GM12878 (cell line): ENCODE data around the gene COL11A1. TPM values are rescaled to one million over a fixed set of nuclear protein-coding genes. Genes with fewer than 3 reads are reported as not detected.

Source experiments
- ATAC-seq: fragments of 200-7000 bp; cut with Tn5 transposase; 3 replicates; pipeline ENCODE4 v1.9.1; 2020; ENCODE audit warnings: mild to moderate bottlenecking, moderate library complexity
- BruUV-seq: library from RNA; stranded (reverse); fragments of 400-500 nt; replicated peaks from 2 replicates; lab custom pipeline; 2021; lab: Mats Ljungman, UMichigan
- CTCF ChIA-PET: fragments of 300-600 bp; sonication (Branson Sonifier 250); formaldehyde crosslinking; extraction: SDS; loops from one replicate; lab custom pipeline; 2021; ENCODE audit warnings: inconsistent platforms; lab: Yijun Ruan, JAX
- POLR2A ChIA-PET: fragments of 350-600 bp; formaldehyde crosslinking; extraction: SDS; loops from one replicate; lab custom pipeline; 2021; ENCODE audit warnings: inconsistent platforms; lab: Charles Lee
- RAD21 ChIA-PET: fragments of 300-600 bp; sonication (Branson Sonifier 250); formaldehyde crosslinking; loops from one replicate; lab custom pipeline; 2023; ENCODE audit warnings: antibody characterized with exemption; ENCODE audit not compliant: unreplicated experiment; lab: Charles Lee
- SMC1A ChIA-PET: fragments of 300-600 bp; sonication (Branson Sonifier 250); formaldehyde crosslinking; loops from one replicate; lab custom pipeline; 2023; ENCODE audit not compliant: unreplicated experiment, uncharacterized antibody; lab: Charles Lee
- DNase-seq: peaks from one replicate; pipeline ENCODE4 v3.0.0-alpha.2; 2011; ENCODE audit warnings: low read depth, low spot score
- FAIRE-seq: peaks from 3 replicates; lab custom pipeline; 2011; peaks lifted over from hg19 to GRCh38; lab: Jason Lieb, UNC
- H2AFZ ChIP-seq: 2 replicates; pipeline ENCODE4 v1.6.0; 2011; ENCODE audit warnings: low read depth, low read length, control low read depth; ENCODE audit not compliant: control insufficient read depth
- H3K27ac ChIP-seq: 2 replicates; pipeline ENCODE4 v1.5.1; 2011; ENCODE audit warnings: control low read depth; ENCODE audit not compliant: control insufficient read depth, insufficient read depth
- H3K27me3 ChIP-seq, 2 experiments: replicated peaks in 1 of 2; 2 replicates each; pipeline versions ENCODE4 v1.6.0 to v1.6.1; 2011; ENCODE audit warnings: low read length in 1 of 2; ENCODE audit not compliant: control insufficient read depth in 2 of 2, insufficient read depth in 2 of 2
- H3K36me3 ChIP-seq, 2 experiments: 2 replicates each; pipeline ENCODE4 v1.5.1; 2011; ENCODE audit warnings: low read length in 1 of 2; ENCODE audit not compliant: control insufficient read depth in 2 of 2, insufficient read depth in 2 of 2
- H3K4me1 ChIP-seq: 2 replicates; pipeline ENCODE4 v1.6.1; 2011; ENCODE audit warnings: mild to moderate bottlenecking, low read length, moderate library complexity, mixed read lengths; ENCODE audit not compliant: control insufficient read depth, insufficient read depth
- H3K4me2 ChIP-seq: 2 replicates; pipeline ENCODE4 v1.6.0; 2011; ENCODE audit warnings: control low read depth; ENCODE audit not compliant: control insufficient read depth, insufficient read depth
- H3K4me3 ChIP-seq: fragments of 200-600 bp; sonication (generic); 2 replicates; pipeline ENCODE4 v1.5.1; 2016
- H3K79me2 ChIP-seq: 2 replicates; pipeline ENCODE4 v1.6.0; 2011; ENCODE audit warnings: low read length; ENCODE audit not compliant: control insufficient read depth, insufficient read depth
- H3K9ac ChIP-seq: 2 replicates; pipeline ENCODE4 v1.8.0; 2011; ENCODE audit warnings: low read length, control low read depth, mixed read lengths; ENCODE audit not compliant: control insufficient read depth, insufficient read depth
- H3K9me3 ChIP-seq: replicated peaks from 3 replicates; pipeline ENCODE4 v1.5.1; 2011; ENCODE audit warnings: mild to moderate bottlenecking, low read length; ENCODE audit not compliant: control insufficient read depth, insufficient read depth
- H4K20me1 ChIP-seq: 2 replicates; pipeline ENCODE4 v1.6.0; 2011; ENCODE audit not compliant: control insufficient read depth, insufficient read depth
- DPF2 ChIP-seq: fragments of 450-650 bp; IDR thresholded peaks from 2 replicates; pipeline ENCODE4 v1.6.1; 2017; ENCODE audit warnings: mild to moderate bottlenecking
- E2F8 ChIP-seq: fragments of 450-650 bp; IDR thresholded peaks from 2 replicates; pipeline ENCODE4 v1.6.1; 2018; ENCODE audit warnings: mild to moderate bottlenecking, low read depth, moderate library complexity; ENCODE audit not compliant: partially characterized antibody
- EED ChIP-seq: sonication (generic); IDR thresholded peaks from 2 replicates; pipeline ENCODE4 v1.6.1; 2016; ENCODE audit warnings: antibody characterized with exemption, low read depth
- MXI1 ChIP-seq: fragments of 150-350 bp; IDR thresholded peaks from 2 replicates; pipeline ENCODE4 v1.6.1; 2011; ENCODE audit warnings: low read depth, mild to moderate bottlenecking, inconsistent platforms, low read length, improper control_type of control experiment
- MYB ChIP-seq: fragments of 150-350 bp; IDR thresholded peaks from 2 replicates; pipeline ENCODE4 v1.6.1; 2014; ENCODE audit warnings: mild to moderate bottlenecking, low read depth, low read length, borderline replicate concordance
- NFIC ChIP-seq: IDR thresholded peaks from 2 replicates; pipeline ENCODE4 v1.6.1; 2012; ENCODE audit warnings: low read depth, mild to moderate bottlenecking, inconsistent platforms, low read length, moderate library complexity
- NFYA ChIP-seq: IDR thresholded peaks from 2 replicates; pipeline ENCODE4 v1.6.1; 2011; ENCODE audit warnings: low read depth, mild to moderate bottlenecking, low read length, improper control_type of control experiment, borderline replicate concordance
- NR2C1 ChIP-seq: fragments of 450-650 bp; IDR thresholded peaks from 2 replicates; pipeline ENCODE4 v1.6.1; 2017; ENCODE audit warnings: antibody characterized with exemption, mild to moderate bottlenecking, moderate library complexity
- PAX8 ChIP-seq: fragments of 450-650 bp; IDR thresholded peaks from 2 replicates; pipeline ENCODE4 v1.6.1; 2017; ENCODE audit warnings: mild to moderate bottlenecking, moderate library complexity
- RAD21 ChIP-seq: IDR thresholded peaks from 2 replicates; pipeline ENCODE4 v1.6.1; 2011; ENCODE audit warnings: mild to moderate bottlenecking, low read depth, low read length, moderate library complexity; ENCODE audit not compliant: insufficient read depth
- SMAD5 ChIP-seq: IDR thresholded peaks from 2 replicates; pipeline ENCODE4 v1.6.1; 2016; ENCODE audit warnings: antibody characterized with exemption, low read depth
- USF1 ChIP-seq: IDR thresholded peaks from 2 replicates; pipeline ENCODE4 v1.6.1; 2011; ENCODE audit warnings: borderline replicate concordance, low read depth, mild to moderate bottlenecking, moderate library complexity, mixed read lengths, low read length; ENCODE audit not compliant: insufficient read depth; ENCODE audit errors: extremely low read length
- ZNF622 ChIP-seq: fragments of 450-650 bp; IDR thresholded peaks from 2 replicates; pipeline ENCODE4 v1.6.1; 2017; ENCODE audit warnings: mild to moderate bottlenecking, inconsistent platforms
- WGBS: methylation state at CpG from one replicate; pipeline ENCODE4 v1.1.6; 2016; ENCODE audit warnings: low lambda C conversion rate; ENCODE audit not compliant: insufficient replicate concordance, insufficient coverage; ENCODE audit errors: missing lambda C conversion rate; 5-methylcytosine and 5-hydroxymethylcytosine counted together
- in situ Hi-C: fragments of 300-500 bp; cut with MboI; formaldehyde crosslinking; loops from 9 replicates; pipeline ENCODE4 v1.14.3; 2018; ENCODE audit warnings: mixed read lengths
- intact Hi-C: fragments of 100-400 bp; cut with micrococcal nuclease; formaldehyde crosslinking; loops from one replicate; pipeline ENCODE4 v1.14.2; 2022; ENCODE audit not compliant: unreplicated experiment
- polyA plus RNA-seq, 11 experiments: library from polyadenylated mRNA; depleted of rRNA in 4 of 11; unstranded in 6 of 11; stranded (reverse) in 5 of 11; fragments of >200 nt; fragmentation: Nextera tagmentation in 4 of 11; fragmentation: Illumina TruSeq in 1 of 11; extraction: Ambion mirVana in 4 of 11; extraction: Trizol in 1 of 11; gene quantifications; 1 replicate in 1 of 11; 2 replicates in 10 of 11; pipeline versions ENCODE4 v1.2.1 to v1.2.3, GENCODE V29; 2011 to 2016; ENCODE audit warnings: inconsistent platforms in 2 of 11, missing spikeins in 2 of 11, low read depth in 1 of 11
- total RNA-seq, 4 experiments: library from RNA; depleted of rRNA in 3 of 4; stranded (reverse); fragments of >200 nt in 3 of 4; fragmentation: Illumina TruSeq in 1 of 4; extraction: Trizol in 1 of 4; gene quantifications; 2 replicates each; pipeline versions ENCODE4 v1.2.1 to v1.2.3, GENCODE V29; 2013 to 2021
- TF ChIP-seq, protein P1 (sequence below): fragments of 450-650 bp; IDR thresholded peaks from 2 replicates; pipeline ENCODE4 v1.6.1; 2017; ENCODE audit warnings: mild to moderate bottlenecking, moderate library complexity

COL11A1 gene
- total and polyA plus RNA-seq, 10 of the 15 experiments (the other 5 are each of a cell fraction or from before 2014, with no cell fraction given), result 0.11 TPM; not detected in 9

DNA sequence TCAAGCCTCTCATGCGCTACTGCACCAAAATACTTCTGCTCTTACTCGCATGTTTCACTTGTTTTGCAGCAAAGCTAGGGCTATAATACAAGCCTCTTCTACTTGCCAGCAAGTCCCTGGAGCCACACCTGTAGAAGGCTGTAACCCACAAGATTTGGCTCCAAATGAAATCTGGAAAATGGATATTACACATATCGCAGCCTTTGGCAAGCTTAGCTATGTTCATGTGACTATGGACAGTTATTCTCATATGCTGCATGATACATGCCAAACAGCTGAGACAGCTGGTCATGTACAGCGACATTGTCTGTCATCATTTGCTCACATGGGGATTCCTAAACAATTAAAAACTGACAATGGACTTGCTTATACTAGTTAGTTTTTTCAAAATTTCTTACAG, 270.3 kb downstream of the COL11A1 start:
- ChIA-PET CTCF (no interaction called here), RAD21 (no interaction called here), SMC1A (no interaction called here), POLR2A (no interaction called here)
- intact Hi-C loops, result no loop called here
- Histone ChIP-seq H3K4me1 (no peaks in the 10 kb centered on the region), H3K27ac (no peak overlapping the region), H3K79me2 (no peaks in the 10 kb centered on the region), H3K4me2 (no peak overlapping the region), H2AFZ (no peak overlapping the region), H3K4me3 (no peak overlapping the region), H3K27me3 (no peaks in the 10 kb centered on the region), H3K9me3 (no peaks in the 10 kb centered on the region), H3K9ac (no peak overlapping the region), H3K36me3 (no peaks in the 10 kb centered on the region), H4K20me1 (no peaks in the 10 kb centered on the region)
- TF ChIP-seq DPF2, result no peak
- TF ChIP-seq E2F8, result no peak
- TF ChIP-seq, protein P1, sequence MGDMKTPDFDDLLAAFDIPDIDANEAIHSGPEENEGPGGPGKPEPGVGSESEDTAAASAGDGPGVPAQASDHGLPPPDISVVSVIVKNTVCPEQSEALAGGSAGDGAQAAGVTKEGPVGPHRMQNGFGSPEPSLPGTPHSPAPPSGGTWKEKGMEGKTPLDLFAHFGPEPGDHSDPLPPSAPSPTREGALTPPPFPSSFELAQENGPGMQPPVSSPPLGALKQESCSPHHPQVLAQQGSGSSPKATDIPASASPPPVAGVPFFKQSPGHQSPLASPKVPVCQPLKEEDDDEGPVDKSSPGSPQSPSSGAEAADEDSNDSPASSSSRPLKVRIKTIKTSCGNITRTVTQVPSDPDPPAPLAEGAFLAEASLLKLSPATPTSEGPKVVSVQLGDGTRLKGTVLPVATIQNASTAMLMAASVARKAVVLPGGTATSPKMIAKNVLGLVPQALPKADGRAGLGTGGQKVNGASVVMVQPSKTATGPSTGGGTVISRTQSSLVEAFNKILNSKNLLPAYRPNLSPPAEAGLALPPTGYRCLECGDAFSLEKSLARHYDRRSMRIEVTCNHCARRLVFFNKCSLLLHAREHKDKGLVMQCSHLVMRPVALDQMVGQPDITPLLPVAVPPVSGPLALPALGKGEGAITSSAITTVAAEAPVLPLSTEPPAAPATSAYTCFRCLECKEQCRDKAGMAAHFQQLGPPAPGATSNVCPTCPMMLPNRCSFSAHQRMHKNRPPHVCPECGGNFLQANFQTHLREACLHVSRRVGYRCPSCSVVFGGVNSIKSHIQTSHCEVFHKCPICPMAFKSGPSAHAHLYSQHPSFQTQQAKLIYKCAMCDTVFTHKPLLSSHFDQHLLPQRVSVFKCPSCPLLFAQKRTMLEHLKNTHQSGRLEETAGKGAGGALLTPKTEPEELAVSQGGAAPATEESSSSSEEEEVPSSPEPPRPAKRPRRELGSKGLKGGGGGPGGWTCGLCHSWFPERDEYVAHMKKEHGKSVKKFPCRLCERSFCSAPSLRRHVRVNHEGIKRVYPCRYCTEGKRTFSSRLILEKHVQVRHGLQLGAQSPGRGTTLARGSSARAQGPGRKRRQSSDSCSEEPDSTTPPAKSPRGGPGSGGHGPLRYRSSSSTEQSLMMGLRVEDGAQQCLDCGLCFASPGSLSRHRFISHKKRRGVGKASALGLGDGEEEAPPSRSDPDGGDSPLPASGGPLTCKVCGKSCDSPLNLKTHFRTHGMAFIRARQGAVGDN, result no peak
- no peak for TF ChIP-seq EED
- no peak for TF ChIP-seq RAD21
- no peak for TF ChIP-seq ZNF622
- TF ChIP-seq MXI1, result no peak
- TF ChIP-seq NR2C1, result no peak
- no peak for TF ChIP-seq SMAD5
- no peak for TF ChIP-seq NFIC
- no peak for TF ChIP-seq USF1
- TF ChIP-seq PAX8, result no peak
- TF ChIP-seq MYB, result no peak
- no peak for TF ChIP-seq NFYA
- ATAC-seq (no peak), FAIRE-seq (no peak), DNase-seq (no peak)
- in situ Hi-C loops, result no loop called here
- 12% methylated on average over 4 of the region's 4 CpGs for WGBS
- no TSS peak for BruUV-seq
